H54 (cell line): ENCODE data around the gene ABCC3.

ENCODE experiments used
- DNase-seq: peaks from one replicate; pipeline ENCODE4 v3.0.0; 2011; ENCODE audit warnings: low spot score, mixed read lengths; ENCODE audit not compliant: insufficient read length
- FAIRE-seq: peaks from 3 replicates; lab custom pipeline; 2011; peaks lifted over from hg19 to GRCh38; lab: Jason Lieb, UNC
- POLR2A ChIP-seq: IDR thresholded peaks from 2 replicates; pipeline ENCODE4 v1.6.1; 2011; ENCODE audit warnings: low read depth, mild to moderate bottlenecking, low read length

The ABCC3 gene, protein sequence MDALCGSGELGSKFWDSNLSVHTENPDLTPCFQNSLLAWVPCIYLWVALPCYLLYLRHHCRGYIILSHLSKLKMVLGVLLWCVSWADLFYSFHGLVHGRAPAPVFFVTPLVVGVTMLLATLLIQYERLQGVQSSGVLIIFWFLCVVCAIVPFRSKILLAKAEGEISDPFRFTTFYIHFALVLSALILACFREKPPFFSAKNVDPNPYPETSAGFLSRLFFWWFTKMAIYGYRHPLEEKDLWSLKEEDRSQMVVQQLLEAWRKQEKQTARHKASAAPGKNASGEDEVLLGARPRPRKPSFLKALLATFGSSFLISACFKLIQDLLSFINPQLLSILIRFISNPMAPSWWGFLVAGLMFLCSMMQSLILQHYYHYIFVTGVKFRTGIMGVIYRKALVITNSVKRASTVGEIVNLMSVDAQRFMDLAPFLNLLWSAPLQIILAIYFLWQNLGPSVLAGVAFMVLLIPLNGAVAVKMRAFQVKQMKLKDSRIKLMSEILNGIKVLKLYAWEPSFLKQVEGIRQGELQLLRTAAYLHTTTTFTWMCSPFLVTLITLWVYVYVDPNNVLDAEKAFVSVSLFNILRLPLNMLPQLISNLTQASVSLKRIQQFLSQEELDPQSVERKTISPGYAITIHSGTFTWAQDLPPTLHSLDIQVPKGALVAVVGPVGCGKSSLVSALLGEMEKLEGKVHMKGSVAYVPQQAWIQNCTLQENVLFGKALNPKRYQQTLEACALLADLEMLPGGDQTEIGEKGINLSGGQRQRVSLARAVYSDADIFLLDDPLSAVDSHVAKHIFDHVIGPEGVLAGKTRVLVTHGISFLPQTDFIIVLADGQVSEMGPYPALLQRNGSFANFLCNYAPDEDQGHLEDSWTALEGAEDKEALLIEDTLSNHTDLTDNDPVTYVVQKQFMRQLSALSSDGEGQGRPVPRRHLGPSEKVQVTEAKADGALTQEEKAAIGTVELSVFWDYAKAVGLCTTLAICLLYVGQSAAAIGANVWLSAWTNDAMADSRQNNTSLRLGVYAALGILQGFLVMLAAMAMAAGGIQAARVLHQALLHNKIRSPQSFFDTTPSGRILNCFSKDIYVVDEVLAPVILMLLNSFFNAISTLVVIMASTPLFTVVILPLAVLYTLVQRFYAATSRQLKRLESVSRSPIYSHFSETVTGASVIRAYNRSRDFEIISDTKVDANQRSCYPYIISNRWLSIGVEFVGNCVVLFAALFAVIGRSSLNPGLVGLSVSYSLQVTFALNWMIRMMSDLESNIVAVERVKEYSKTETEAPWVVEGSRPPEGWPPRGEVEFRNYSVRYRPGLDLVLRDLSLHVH (N-terminal part only)

DNA sequence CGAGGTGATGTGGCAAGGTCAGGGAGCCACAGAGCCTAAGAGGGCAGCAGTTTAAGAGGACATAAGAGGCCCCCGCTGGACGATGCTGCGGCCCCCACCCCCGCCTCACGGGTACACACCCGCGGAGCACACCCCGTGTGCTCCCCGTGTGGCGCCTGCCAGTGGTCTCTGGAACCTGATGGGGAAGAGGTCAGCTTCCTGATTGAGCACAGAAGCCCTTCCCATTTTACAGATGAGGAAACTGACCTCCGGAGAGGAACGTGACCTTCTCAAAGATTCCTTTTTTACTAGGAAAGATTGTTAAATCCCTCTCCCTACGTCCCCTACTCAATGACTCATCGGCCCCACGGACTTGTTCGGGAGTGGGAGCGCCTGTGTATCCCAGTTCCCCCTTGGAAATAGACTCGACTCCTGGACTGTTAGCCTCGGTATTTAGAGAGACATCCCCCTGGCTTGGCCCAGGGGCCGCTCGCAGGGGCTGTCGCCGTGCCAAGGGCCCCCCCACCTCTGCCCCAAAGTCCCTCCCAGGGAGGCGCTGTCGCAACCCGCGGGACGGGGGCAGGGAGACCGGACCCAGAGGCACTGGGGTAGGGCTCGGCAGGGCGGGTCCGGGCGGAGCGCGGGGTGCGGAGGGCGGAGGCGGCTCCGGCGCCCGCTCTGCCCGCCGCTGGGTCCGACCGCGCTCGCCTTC lies at the start of gene ABCC3:
Gene ABCC3 (plus strand): TSS at position 658 of the 691 bp plus-strand sequence. CDS start 56 bp downstream, outside the sequence.
- no peak for FAIRE-seq
- peak; percentile 74 for DNase-seq
- no peak for TF ChIP-seq POLR2A

DNA sequence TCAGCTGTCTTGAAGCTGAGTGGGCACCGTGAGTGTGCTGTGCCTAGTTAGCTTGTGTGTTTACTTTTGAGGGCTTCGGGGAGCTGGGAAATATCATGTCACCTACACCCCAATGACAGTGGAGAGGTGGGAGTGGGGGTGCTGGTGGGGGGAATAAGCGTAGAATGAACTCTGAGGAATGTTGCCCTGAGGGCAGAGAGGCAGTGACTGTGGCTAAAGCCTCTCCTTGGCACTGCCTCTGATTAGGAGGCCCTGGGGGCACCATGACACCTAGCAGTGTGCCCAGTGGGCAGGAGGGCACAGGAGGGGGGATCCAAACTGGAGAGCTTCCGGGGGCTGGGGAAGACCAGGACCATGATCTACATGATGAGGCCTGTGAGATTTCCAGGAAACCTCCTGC lies 49.3 kb upstream of the ABCC3 start:
- no peak for TF ChIP-seq POLR2A

DNA sequence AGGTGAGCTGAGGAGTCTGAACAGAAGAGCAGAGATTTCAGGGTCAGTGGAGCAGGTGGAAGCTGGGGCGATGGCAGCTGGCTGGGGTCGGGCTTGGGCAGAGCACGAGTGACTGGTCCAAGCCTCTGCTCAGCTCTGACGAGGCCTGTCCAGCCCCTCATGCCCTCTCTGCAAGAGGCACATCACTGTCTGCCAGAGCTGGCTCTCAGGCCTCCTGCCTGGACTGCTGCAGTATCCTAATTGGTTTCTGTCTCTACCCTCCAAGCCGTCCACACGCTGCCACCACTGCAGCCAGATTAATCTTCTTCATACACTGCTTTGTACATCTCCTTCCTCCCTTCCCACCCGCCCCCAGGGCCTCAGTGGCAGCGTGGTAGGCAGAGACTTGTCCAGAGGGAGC lies 48.8 kb upstream of the ABCC3 start:
- no peak for TF ChIP-seq POLR2A
- DNase-seq: no peak
- FAIRE-seq: no peak

More for the DNA sequence above, 49.3 kb upstream of the ABCC3 start:
- DNase-seq (no peak), FAIRE-seq (no peak)

DNA sequence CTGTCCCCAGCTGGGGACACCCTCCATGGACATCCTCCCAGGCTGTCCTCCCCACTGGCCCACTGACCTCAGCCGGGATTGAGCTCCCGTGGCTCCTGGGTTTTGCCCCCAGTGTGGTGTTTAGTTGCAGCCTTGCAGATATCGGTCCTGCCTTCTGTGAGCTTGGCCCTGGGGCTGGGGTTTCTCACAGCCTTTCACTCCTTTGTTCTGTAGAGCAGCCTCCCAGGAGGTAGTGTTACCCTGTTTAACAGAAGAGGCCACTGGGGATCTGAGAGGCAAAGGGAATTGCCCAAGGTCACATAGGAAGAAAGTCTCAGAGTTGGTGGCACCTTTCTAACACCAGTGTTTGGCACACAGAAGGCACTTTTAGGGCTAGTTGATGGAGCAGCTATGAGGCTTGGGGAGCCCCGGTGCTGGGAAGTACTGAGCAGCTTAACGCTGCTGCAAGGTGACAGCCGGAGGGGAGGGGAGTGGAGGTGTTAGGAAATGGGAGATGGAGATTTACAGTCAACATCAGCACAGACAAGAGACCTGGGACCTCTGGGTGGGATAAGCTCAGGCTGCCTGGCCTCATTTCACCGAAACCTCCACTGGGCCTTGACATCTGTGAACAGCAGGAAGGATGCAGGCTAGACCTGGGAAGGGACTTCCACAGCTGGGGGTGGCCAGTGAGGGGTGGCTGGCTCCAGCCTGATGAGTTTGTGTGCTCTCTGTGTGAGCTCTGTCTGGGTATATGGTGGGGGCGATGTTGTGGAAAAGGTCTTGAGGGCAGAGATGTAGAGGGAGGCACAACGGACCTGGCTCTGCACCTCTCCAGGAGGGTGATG lies 48.0 kb upstream of the ABCC3 start:
- TF ChIP-seq POLR2A: no peak
- DNase-seq (no peak), FAIRE-seq (no peak)

DNA sequence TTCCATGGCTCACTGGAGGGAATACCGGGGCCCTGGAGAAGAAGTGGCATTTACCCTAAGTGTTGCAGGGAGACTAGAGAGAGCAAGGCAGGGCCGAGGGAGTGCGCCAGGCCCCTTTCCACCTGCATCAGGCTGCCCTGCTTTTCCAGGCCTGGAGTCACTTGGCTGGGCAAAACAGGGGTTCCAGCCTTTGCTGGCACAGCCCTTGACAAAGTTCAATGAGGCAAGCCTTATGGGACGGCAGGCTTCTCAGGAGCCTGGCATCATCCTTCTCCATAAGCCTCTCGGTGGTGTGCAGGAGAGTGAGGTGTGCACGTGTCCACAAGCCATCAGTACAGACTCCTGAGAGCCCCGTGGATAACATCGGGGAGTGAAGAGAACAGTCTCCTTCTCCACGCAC lies 47.1 kb upstream of the ABCC3 start:
- DNase-seq (no peak), FAIRE-seq (no peak)
- TF ChIP-seq POLR2A: no peak

DNA sequence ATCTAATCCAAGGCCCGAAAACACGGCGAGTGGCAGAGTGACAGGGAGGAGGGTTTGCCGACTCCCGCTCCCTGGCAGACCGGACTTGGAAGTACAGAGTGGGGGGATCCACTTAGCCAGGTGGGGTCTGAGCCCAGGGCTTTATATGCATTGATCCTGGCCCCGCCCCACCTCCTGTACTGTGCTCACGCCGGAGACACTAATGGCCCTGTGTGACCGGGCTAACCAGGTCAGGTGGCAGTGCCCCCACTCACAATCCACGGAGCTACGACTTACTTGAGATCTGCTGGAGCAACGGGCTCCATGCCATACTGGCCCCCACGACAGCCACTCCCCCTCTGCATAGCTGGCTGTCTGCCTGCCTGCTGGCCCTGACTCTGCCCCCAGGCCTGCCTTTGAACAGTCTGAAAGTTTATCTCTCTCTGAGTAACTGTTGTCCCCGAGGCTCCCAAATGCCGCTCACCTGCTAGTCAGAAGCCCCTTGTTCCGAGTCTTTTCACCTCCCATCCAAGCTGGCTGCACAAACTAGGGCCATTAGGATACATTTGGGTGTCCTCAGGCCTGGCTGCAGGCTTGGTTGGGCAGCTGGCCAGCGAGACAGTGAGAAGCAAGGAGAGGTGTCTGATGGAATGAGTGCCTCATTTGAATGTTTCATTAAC lies 46.2 kb upstream of the ABCC3 start:
- FAIRE-seq: no peak
- no peak for TF ChIP-seq POLR2A
- DNase-seq: no peak

DNA sequence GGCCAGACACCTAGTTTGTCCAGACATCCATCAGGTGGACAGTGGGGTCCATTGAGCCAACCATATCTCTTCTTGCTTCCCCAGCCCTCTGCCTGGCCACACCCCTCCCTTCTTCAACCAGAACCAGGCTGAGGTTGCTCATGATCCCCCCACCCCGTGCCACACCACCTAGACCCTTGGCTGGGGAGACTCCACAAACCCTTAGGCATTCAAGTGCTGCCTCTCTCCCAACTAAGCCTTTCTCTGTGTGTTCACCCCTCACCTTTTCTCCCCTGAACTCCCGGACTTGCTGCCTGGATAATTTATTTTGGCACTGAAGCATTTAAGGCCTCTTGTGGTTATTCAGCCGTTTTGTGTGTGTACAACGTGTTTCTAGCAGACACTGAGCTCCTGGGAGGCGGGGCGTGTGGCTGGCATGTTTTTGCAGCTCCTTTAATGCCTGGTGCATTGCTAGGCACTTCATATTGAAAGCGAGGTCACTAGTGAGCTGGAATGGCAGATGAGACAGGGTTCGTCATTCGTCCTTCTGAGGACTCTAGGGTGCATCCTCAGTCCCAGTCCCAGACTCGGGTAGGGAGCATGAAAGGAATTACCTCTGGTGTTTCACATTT lies 45.5 kb upstream of the ABCC3 start:
- no peak for TF ChIP-seq POLR2A
- DNase-seq: no peak
- FAIRE-seq: no peak

DNA sequence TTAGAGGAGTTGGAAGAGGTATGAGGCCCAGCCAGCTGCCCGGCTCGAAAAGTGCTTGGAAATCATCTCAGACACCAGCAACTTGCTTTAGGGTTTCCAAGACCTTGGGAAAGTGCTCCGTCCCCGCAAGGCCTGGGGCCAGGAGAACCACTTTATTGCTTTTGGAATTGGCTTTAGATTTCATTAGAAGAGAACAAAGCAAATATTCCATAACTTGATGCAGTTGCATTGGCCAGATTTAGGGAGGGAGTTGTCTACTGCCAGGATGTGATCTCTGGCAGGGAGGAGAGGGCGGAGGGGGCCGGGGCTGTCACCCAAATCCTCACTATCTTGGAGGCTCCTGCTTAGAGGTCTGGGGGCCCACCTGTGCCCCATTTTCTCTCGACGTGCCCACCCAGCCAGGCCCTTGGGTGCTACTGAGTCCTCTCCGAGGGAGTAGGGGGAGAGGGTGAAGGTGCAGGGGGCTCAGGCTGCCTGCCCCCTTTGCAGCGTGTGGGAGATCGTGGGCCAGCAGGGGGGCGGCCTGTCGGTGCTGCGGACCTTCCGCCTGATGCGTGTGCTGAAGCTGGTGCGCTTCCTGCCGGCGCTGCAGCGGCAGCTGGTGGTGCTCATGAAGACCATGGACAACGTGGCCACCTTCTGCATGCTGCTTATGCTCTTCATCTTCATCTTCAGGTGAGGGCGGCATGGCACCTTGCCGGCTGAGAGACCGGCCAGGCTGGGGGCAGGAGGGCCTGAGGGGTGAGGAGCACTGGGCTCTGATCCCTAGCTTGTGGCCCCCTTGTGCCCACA lies 43.5 kb upstream of the ABCC3 start:
- TF ChIP-seq POLR2A: no peak
- no peak for FAIRE-seq
- no peak for DNase-seq

DNA sequence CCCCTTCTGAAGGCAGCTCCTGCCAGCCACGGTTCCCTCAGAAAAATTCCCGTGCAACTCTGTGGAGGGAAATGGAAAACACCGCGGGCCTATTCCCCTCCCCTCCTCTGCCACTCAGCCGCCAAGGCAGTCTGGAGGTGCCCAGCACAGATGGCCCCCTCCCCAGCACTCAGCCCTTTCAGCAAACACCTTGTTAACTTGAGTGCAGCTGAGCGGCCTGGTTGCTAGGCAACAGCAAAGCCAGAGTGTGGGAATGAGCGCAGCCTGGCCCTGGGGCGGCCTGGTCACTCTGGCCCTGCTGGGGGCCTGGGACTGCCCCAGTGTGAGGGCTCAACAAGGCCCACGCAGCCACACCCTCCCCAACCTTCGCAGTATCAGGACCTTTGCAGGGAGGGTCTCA lies 41.4 kb upstream of the ABCC3 start:
- no peak for DNase-seq
- TF ChIP-seq POLR2A: no peak
- FAIRE-seq: no peak

DNA sequence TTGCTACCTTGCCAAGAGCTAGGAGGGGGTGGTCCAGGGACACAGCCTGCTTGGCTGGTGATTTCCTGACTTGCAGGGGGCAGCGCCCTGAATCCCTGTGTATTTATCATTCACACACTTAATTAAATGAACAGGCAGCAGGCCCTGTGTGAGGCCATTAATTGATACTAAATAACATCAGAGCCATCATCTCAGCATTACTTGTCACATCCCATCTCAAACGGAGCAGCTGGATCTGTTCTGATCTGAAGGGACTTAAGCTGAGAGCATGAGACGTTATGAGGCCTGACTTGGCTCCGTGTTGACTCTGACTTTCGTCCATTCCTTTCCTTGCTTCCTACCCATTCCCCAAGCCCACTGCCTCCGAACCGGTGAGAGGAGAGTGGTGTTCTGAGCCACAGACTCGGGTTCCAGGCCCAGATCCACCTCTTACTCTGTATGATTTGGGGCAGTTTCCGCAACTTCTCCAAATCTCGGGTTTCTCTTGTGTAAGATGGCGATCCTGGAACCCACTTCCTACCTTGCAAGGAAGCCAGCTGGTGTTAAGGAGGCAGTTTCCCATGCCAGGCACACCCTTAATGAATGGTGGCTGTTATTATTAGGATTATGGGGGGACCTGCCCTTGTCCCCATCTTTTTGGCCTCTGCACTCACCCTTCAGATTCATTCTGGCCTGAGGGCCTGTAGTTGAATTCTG lies 40.4 kb upstream of the ABCC3 start:
- no peak for TF ChIP-seq POLR2A
- DNase-seq: no peak
- FAIRE-seq: no peak
